KMS-11 (cell line): Measurements from ENCODE around the gene TMEM179.

Experiments used
- H2AFZ ChIP-seq: fragments of 200-600 bp; sonication (generic); 2 replicates; pipeline ENCODE4 v1.6.1; 2016; ENCODE audit warnings: antibody characterized with exemption, mixed run types, low read depth
- H3K27ac ChIP-seq: fragments of 200-600 bp; sonication (generic); 2 replicates; pipeline ENCODE4 v1.6.1; 2016; ENCODE audit warnings: mild to moderate bottlenecking, mixed run types
- H3K27me3 ChIP-seq: fragments of 200-600 bp; sonication (generic); 2 replicates; pipeline ENCODE4 v1.6.1; 2017; ENCODE audit warnings: mild to moderate bottlenecking, low read depth, mixed run types, moderate library complexity; ENCODE audit not compliant: insufficient read depth
- H3K36me3 ChIP-seq: fragments of 200-600 bp; sonication (generic); 2 replicates; pipeline ENCODE4 v1.6.1; 2017; ENCODE audit warnings: mild to moderate bottlenecking, mixed run types; ENCODE audit not compliant: insufficient read depth
- H3K4me1 ChIP-seq: fragments of 200-600 bp; sonication (generic); 2 replicates; pipeline ENCODE4 v1.6.1; 2016; ENCODE audit warnings: mild to moderate bottlenecking, low read depth, mixed run types; ENCODE audit not compliant: poor library complexity, severe bottlenecking
- H3K4me2 ChIP-seq: fragments of 200-600 bp; sonication (generic); 2 replicates; pipeline ENCODE4 v1.7.0; 2016; ENCODE audit warnings: mild to moderate bottlenecking, mixed run types
- H3K4me3 ChIP-seq: fragments of 200-600 bp; sonication (generic); IDR thresholded peaks from 2 replicates; pipeline ENCODE4 v1.6.1; 2017; ENCODE audit warnings: low read depth, low read length, mixed read lengths; ENCODE audit not compliant: insufficient read depth
- H3K79me2 ChIP-seq: fragments of 200-600 bp; sonication (generic); 2 replicates; pipeline ENCODE4 v1.6.1; 2016; ENCODE audit warnings: low read depth, mixed run types; ENCODE audit not compliant: insufficient read depth
- H3K9ac ChIP-seq: fragments of 200-600 bp; sonication (generic); 2 replicates; pipeline ENCODE4 v1.6.1; 2016; ENCODE audit warnings: mild to moderate bottlenecking, mixed run types
- H4K20me1 ChIP-seq: fragments of 200-600 bp; sonication (generic); 2 replicates; pipeline ENCODE4 v1.6.1; 2016; ENCODE audit warnings: mild to moderate bottlenecking, mixed run types; ENCODE audit not compliant: insufficient read depth
- CTCF ChIP-seq: fragments of 200-600 bp; sonication (generic); conservative IDR thresholded peaks from 2 replicates; pipeline ENCODE4 v1.6.1; 2017; ENCODE audit warnings: low read depth, mild to moderate bottlenecking, antibody characterized with exemption, low read length, moderate library complexity, mixed read lengths

The TMEM179 gene

DNA sequence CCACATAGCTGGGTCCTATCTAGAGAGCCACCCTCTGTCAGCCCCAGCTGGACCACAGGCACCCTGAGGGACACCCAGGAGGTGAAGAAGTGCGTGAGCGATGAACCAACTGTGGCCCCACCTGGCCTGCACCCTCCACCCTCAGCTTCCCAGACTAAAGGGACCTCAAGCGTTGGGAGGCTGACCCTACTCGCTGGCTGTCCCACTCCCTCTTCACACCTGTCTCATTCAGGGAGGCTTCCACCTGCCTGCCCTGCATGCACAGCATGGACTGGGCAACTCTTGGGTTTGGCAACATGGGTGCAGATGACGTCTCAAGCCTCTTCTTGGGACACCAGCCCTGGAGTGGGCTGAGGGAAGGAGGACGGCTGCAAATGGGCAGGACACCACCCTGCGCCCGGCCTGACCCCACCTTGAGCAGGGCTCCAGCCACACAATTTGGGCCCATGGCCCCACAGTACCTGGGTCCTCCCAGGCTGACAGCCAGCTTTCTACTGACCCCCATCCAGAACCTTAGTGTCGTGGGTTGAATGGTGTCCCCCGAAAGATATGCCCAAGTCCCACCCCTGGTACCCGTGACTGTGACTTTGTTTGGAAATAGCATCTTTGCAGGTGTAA lies 2.1 kb downstream of the TMEM179 start:
- H2AFZ ChIP-seq = no peak overlapping the region
- no peaks in the 10 kb centered on the region for H3K79me2 ChIP-seq
- no peak overlapping the region for H3K27ac ChIP-seq
- H3K9ac ChIP-seq = no peak overlapping the region
- H3K4me1 ChIP-seq = no peaks in the 10 kb centered on the region
- no peak overlapping the region for H3K4me3 ChIP-seq
- TF ChIP-seq CTCF = no peak
- H3K27me3 ChIP-seq = peaks cover 19% of the 10 kb centered on the region
- H3K4me2 ChIP-seq = no peak overlapping the region
- no peaks in the 10 kb centered on the region for H3K36me3 ChIP-seq
- no peaks in the 10 kb centered on the region for H4K20me1 ChIP-seq

- Histone ChIP-seq H3K27me3 (peaks cover 22% of the 10 kb centered on the region), H3K4me2 (no peak overlapping the region), H3K4me1 (no peaks in the 10 kb centered on the region), H3K79me2 (no peaks in the 10 kb centered on the region), H4K20me1 (no peaks in the 10 kb centered on the region), H3K27ac (no peak overlapping the region), H2AFZ (no peak overlapping the region), H3K4me3 (no peak overlapping the region), H3K36me3 (no peaks in the 10 kb centered on the region), H3K9ac (no peak overlapping the region)
- TF ChIP-seq CTCF = no peak
These were observed 2.8 kb downstream of the TMEM179 start for GRCh38 chr14:104601786-104602185.

DNA sequence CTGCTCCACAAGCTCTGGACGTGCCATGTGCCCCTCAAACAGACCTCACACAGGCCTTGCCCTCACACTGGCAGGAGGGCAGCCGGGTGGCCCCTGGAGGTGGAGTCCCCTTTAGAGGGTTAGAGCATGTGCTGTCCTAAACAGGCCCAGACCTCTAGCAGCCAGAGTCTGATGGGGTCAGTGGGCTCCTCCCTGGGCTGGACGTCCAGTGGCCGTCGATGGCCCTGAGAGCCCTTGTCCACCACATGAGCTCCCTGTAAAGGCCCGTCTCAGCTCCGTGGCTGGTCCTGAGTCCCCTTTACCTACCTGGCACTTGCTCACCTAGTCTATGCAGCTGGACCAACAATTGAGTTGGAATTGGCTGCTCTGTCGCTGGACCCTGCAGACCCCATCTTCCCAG lies 3.8 kb downstream of the TMEM179 start:
- Histone ChIP-seq H3K9ac (no peak overlapping the region), H3K4me3 (no peak overlapping the region), H4K20me1 (no peaks in the 10 kb centered on the region), H3K4me2 (no peak overlapping the region), H3K27me3 (peaks cover 18% of the 10 kb centered on the region; the same call in 1 of the 2 replicates), H2AFZ (no peak overlapping the region), H3K36me3 (no peaks in the 10 kb centered on the region), H3K27ac (no peak overlapping the region), H3K4me1 (no peaks in the 10 kb centered on the region), H3K79me2 (no peaks in the 10 kb centered on the region)
- no peak for TF ChIP-seq CTCF

GRCh38 chr14:104600141-104600643 lies 4.4 kb downstream of the TMEM179 start:
- Histone ChIP-seq H2AFZ (no peak overlapping the region), H3K9ac (no peak overlapping the region), H3K4me1 (no peaks in the 10 kb centered on the region), H3K4me3 (no peak overlapping the region), H4K20me1 (no peaks in the 10 kb centered on the region), H3K4me2 (no peak overlapping the region), H3K27me3 (peaks cover 20% of the 10 kb centered on the region; the same call in 1 of the 2 replicates), H3K36me3 (no peaks in the 10 kb centered on the region), H3K27ac (no peak overlapping the region), H3K79me2 (no peaks in the 10 kb centered on the region)
- no peak for TF ChIP-seq CTCF
